GM21390 (cell line): ENCODE results near the gene RNF32.
"Not testable (repeated sequence)": the region's sequence is repeated elsewhere in the genome, so short reads cannot be mapped to it uniquely, and the experiment has no call there.

Experiments
- ATAC-seq: cut with Tn5 transposase; IDR thresholded peaks from one replicate; pipeline ENCODE4 v1.9.1; 2021; ENCODE audit not compliant: unreplicated experiment

Gene RNF32

GRCh38 chr7:156639426-156640256 is 933 bp upstream of the RNF32 start:
- ATAC-seq: no peak

GRCh38 chr7:156640949-156641485 is 443 bp downstream of the RNF32 start:
- ATAC-seq: peak; percentile 55

GRCh38 chr7:156642306-156643045 is 1.9 kb downstream of the RNF32 start:
- ATAC-seq: no peak

GRCh38 chr7:156647330-156647729 is 6.8 kb downstream of the RNF32 start:
- not testable (repeated sequence) for ATAC-seq

GRCh38 chr7:156650042-156650441 is 9.5 kb downstream of the RNF32 start:
- no peak for ATAC-seq

GRCh38 chr7:156651474-156651873 is 10.9 kb downstream of the RNF32 start:
- ATAC-seq: no peak

GRCh38 chr7:156652886-156653568 is 12.5 kb downstream of the RNF32 start:
- ATAC-seq: no peak

GRCh38 chr7:156654511-156655234 is 14.1 kb downstream of the RNF32 start:
- ATAC-seq: no peak

- no peak for ATAC-seq
Measured at GRCh38 chr7:156655251-156655650, 14.7 kb downstream of the RNF32 start.

- no peak for ATAC-seq
Measured at GRCh38 chr7:156655983-156656382, 15.4 kb downstream of the RNF32 start.

- no peak for ATAC-seq
Measured at GRCh38 chr7:156656598-156656997, 16.0 kb downstream of the RNF32 start.

GRCh38 chr7:156657681-156658080 is 17.1 kb downstream of the RNF32 start:
- ATAC-seq: no peak

GRCh38 chr7:156659203-156659602 is 18.6 kb downstream of the RNF32 start:
- no peak for ATAC-seq

- ATAC-seq: no peak
Measured at GRCh38 chr7:156659961-156660360, 19.4 kb downstream of the RNF32 start.

- no peak for ATAC-seq
Measured at GRCh38 chr7:156661637-156662036, 21.1 kb downstream of the RNF32 start.

GRCh38 chr7:156662277-156662676 is 21.7 kb downstream of the RNF32 start:
- no peak for ATAC-seq

- ATAC-seq: no peak
Measured at GRCh38 chr7:156665101-156665500, 24.5 kb downstream of the RNF32 start.

- no peak for ATAC-seq
Measured at GRCh38 chr7:156666368-156667109, 26.0 kb downstream of the RNF32 start.

- ATAC-seq: no peak
Measured at GRCh38 chr7:156667110-156667426, 26.5 kb downstream of the RNF32 start.

- no peak for ATAC-seq
Measured at GRCh38 chr7:156668130-156668741, 27.7 kb downstream of the RNF32 start.
